GM13976 (cell line): ENCODE data around the gene CTDSP2.
"Not testable (repeated sequence)": the region's sequence is repeated elsewhere in the genome, so short reads cannot be mapped to it uniquely, and the experiment has no call there.

Source experiments
- DNase-seq: peaks from one replicate; pipeline ENCODE4 v3.0.0; 2012; ENCODE audit warnings: low spot score
- CTCF ChIP-seq: IDR thresholded peaks from 2 replicates; pipeline ENCODE4 v1.5.1; 2012; ENCODE audit warnings: borderline replicate concordance, mild to moderate bottlenecking; ENCODE audit not compliant: insufficient read depth; ENCODE audit errors: extremely low read depth, missing control alignments, control extremely low read depth
- in situ Hi-C: fragments of 300-500 bp; cut with MboI; formaldehyde crosslinking; loops from one replicate; pipeline ENCODE4 v1.12.0; 2022; ENCODE audit warnings: low sequenced_read_pairs, mixed read lengths, inconsistent platforms; ENCODE audit not compliant: unreplicated experiment

Gene CTDSP2

DNA sequence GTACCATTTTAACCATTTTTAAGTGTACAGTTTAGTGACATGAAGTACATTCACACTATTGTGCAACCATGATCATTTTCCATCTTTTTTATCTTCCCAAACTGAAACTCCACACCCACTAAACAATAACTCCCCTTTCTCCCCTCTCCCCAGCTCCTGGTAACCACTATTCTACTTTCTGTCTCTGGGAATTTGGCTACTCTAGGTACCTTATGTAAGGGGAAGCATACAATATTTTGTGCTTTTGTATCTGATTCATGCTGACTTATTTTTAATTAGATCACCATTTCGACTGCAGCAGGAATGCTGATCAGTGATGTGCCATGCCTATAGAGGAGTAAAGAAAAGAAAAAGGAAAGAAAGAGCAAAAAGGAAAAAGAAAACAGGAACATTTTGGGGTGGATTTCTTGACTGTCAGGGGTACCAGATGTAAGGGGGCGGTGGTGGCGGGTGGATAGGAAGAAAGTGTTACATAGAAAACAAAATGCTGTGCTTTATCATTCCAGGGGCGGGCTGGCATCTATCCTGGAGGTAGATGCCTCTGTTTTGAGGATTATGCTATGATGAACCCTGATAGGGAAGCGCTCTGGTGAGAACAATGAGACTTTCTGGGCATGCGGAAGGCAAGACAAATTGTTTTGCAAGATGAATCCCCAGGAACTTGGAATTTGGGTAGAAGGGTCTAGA is 45.2 kb upstream of the CTDSP2 start:
- in situ Hi-C loops = no loop called here
- no peak for TF ChIP-seq CTCF
- no peak for DNase-seq

- TF ChIP-seq CTCF = no peak
- in situ Hi-C loops = no loop called here
- DNase-seq = no peak
Observed at GRCh38 chr12:57890191-57891115, 43.9 kb upstream of the CTDSP2 start.

DNA sequence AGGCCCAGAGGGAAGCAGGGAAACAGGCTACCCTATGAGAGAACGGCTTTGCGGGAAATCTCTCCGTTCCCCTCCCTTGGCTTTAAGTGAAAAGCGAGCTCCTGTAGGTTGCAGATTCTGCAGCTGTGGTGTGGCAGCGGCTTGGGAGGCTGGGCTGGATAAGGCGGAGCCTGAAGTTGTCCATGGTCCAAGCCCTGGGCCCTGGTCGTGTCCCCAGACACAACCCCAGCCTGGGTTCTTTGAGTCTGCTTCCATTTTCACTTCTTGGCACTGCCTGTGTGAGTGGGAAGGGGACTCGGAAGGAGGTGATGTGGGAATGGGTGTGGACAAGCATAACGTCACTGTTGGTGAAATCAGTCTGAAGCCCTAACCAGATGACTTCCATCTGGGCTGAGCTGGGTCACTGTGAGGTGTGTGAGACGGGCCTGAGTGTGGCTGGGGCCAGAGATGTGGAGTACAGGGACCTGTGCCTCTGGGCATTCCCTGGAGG is 43.0 kb upstream of the CTDSP2 start:
- no peak for DNase-seq
- no peak for TF ChIP-seq CTCF
- in situ Hi-C loops = no loop called here

DNA sequence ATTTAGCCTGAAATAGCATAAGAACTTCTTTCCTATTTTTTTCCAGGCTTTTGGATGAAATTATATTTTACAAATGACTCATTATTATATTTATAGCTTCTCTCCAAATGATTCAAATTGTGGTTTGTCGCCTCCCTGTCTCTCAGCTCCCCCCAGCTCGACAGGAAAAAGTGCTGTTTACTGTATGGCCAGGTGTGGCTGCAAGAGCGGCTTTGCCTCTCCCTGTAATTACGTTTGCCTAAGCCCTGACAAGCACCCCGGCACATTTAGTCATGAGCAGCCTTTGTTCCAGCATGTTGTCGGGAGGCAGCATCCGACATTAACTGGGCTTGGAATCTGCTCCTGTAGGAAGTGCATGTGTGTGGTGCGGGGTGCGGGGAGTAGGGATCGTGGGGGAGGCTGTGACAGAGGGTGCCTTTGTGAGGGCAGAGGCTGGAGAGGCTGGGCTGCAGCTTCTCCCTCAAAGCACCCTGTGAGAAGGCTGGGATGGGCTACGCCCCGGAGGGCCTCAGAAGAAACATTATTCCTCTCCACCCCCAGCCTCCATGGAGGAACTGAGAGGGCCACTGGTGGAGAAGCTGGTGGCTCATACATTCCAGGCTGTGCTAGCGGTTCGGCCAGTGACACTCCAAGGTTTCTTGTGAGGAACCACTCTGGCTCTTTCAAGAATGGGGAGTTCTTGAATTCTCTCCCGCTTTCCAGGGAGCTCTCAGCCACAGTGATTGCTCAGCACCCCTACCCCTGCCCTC is 42.1 kb upstream of the CTDSP2 start:
- in situ Hi-C loops = no loop called here
- DNase-seq = no peak
- no peak for TF ChIP-seq CTCF

GRCh38 chr12:57887631-57888408 is 41.3 kb upstream of the CTDSP2 start:
- TF ChIP-seq CTCF = no peak
- in situ Hi-C loops = no loop called here
- DNase-seq = no peak

DNA sequence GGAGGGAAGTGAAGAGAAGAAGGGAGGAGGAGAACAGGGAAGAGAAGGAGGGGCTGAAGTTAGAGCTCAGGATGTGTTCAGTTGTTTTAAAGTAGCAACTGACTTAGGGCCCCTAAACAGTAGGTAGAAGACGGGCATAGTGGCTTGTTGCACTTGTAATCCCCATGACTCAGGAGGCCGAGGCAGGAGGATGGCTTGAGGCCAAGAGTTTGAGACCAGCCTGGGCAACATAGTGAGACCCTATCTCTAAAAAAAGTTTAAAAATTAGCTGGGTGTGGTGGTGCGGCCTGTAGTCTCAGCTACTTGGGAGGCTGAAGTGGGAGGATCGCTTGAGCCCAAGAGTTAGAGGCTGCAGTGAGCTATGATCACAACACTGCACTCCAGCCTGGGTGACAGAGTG is 40.4 kb upstream of the CTDSP2 start:
- DNase-seq, in situ Hi-C loops: not testable (repeated sequence)
